ENCODE results near the gene VPS35L.

DNA sequence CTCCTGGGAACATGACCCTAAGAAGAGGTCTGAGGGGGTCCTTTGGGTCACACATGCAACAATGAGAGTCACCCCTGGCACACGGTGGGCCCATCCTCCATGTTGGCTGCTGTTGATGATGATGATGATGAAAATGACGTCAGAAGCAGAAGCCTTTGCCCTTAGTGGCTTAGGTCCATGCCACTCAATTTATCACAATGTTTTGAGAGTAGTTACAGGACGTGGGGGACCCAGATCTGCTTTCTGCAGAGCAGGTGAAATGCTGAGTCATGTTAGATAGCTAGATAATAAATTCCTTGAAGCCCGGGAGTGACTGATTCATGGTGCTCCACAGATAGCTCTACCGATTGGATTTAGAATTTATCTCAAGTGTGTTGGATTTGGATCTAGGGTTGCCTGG lies 53.9 kb downstream of the VPS35L start:
- TF ChIP-seq GATA2 (IDR thresholded peaks at IDR 0.05; ENCODE audit: low read depth, low read length) (no peak), GATA3 (IDR thresholded peaks at IDR 0.05; ENCODE audit: low read depth, low read length) (no peak)

Measured in SH-SY5Y (cell line).